SKM-1 treated with dmso at 0.1 percent for 144 hours (cell line): ENCODE data around the gene DTYMK.
A peak's percentile ranks its signal among the peaks of the same experiment; 100 is the strongest.

Source experiments
- DNase-seq: peaks from one replicate; lab custom pipeline; 2025; ENCODE audit not compliant: unreplicated experiment; lab: John Stamatoyannopoulos, UW

The DTYMK gene

GRCh38 chr2:241708879-241709278, 22.3 kb upstream of the DTYMK start:
- DNase-seq: no peak

GRCh38 chr2:241706537-241706936, 19.9 kb upstream of the DTYMK start:
- DNase-seq: no peak

GRCh38 chr2:241703032-241703604, 16.5 kb upstream of the DTYMK start:
- no peak for DNase-seq

- DNase-seq: peak; percentile 58
Measured at GRCh38 chr2:241702155-241703031, 15.8 kb upstream of the DTYMK start.

GRCh38 chr2:241701399-241702154, 15.0 kb upstream of the DTYMK start, which contains the start of gene ING5:
Gene ING5 (plus strand): TSS chr2:241702039. CDS start chr2:241702066, 27 bp downstream.
- DNase-seq: peak; percentile 84

GRCh38 chr2:241701149-241701398, 14.5 kb upstream of the DTYMK start:
- no peak for DNase-seq

- no peak for DNase-seq
Measured at GRCh38 chr2:241695651-241696050, 9.0 kb upstream of the DTYMK start.

GRCh38 chr2:241692448-241692847, 5.8 kb upstream of the DTYMK start:
- DNase-seq: no peak

GRCh38 chr2:241690202-241690717, 3.6 kb upstream of the DTYMK start:
- DNase-seq: no peak

GRCh38 chr2:241689306-241689705, 2.7 kb upstream of the DTYMK start:
- no peak for DNase-seq

- no peak for DNase-seq
Measured at GRCh38 chr2:241686324-241686649, 328 bp downstream of the DTYMK start.

GRCh38 chr2:241680827-241681599, 5.6 kb downstream of the DTYMK start:
- DNase-seq: no peak

GRCh38 chr2:241680044-241680443, 6.6 kb downstream of the DTYMK start:
- no peak for DNase-seq

GRCh38 chr2:241678784-241679540, 7.7 kb downstream of the DTYMK start:
- DNase-seq: no peak

- DNase-seq: no peak
Measured at GRCh38 chr2:241678307-241678706, 8.3 kb downstream of the DTYMK start.

GRCh38 chr2:241677392-241677791, 9.2 kb downstream of the DTYMK start:
- no peak for DNase-seq

- no peak for DNase-seq
Measured at GRCh38 chr2:241676665-241677064, 9.9 kb downstream of the DTYMK start.

GRCh38 chr2:241675885-241676284, 10.7 kb downstream of the DTYMK start:
- no peak for DNase-seq

GRCh38 chr2:241673797-241674725, 12.6 kb downstream of the DTYMK start:
- no peak for DNase-seq
